GM18873 (cell line): ENCODE results near the gene PMCH.
"Not testable (repeated sequence)": the region's sequence is repeated elsewhere in the genome, so short reads cannot be mapped to it uniquely, and the experiment has no call there.

ENCODE experiments used
- ATAC-seq: cut with Tn5 transposase; IDR thresholded peaks from one replicate; pipeline ENCODE4 v1.9.1; 2021; ENCODE audit warnings: mild to moderate bottlenecking, moderate library complexity, moderate number of reproducible peaks; ENCODE audit not compliant: unreplicated experiment, low FRiP score

PMCH gene

GRCh38 chr12:102197789-102198188 is at the start of gene PMCH:
TSS of gene PMCH (minus strand) at chr12:102197833. CDS start at chr12:102197770, 63 bp downstream.
- peak; percentile 75 for ATAC-seq

GRCh38 chr12:102240859-102241258 is 43.2 kb upstream of the PMCH start:
- ATAC-seq, result not testable (repeated sequence)

- no peak for ATAC-seq
Measured at GRCh38 chr12:102234599-102234998, 37.0 kb upstream of the PMCH start.

- ATAC-seq, result no peak
Measured at GRCh38 chr12:102232446-102232845, 34.8 kb upstream of the PMCH start.

GRCh38 chr12:102232036-102232435 is 34.4 kb upstream of the PMCH start:
- ATAC-seq, result no peak

GRCh38 chr12:102227954-102228353 is 30.3 kb upstream of the PMCH start:
- ATAC-seq, result no peak

GRCh38 chr12:102220736-102221135 is 23.1 kb upstream of the PMCH start:
- no peak for ATAC-seq

- no peak for ATAC-seq
Measured at GRCh38 chr12:102215992-102216691, 18.5 kb upstream of the PMCH start.

- ATAC-seq, result no peak
Measured at GRCh38 chr12:102204025-102204424, 6.4 kb upstream of the PMCH start.

GRCh38 chr12:102202556-102202955 is 4.9 kb upstream of the PMCH start:
- no peak for ATAC-seq

- ATAC-seq, result no peak
Measured at GRCh38 chr12:102201436-102202061, 3.9 kb upstream of the PMCH start.

GRCh38 chr12:102195826-102196225 is 1.8 kb downstream of the PMCH start:
- ATAC-seq, result no peak

- ATAC-seq, result no peak
Measured at GRCh38 chr12:102182635-102183034, 15.0 kb downstream of the PMCH start.

- ATAC-seq, result no peak
Measured at GRCh38 chr12:102174761-102175160, 22.9 kb downstream of the PMCH start.

GRCh38 chr12:102174117-102174516 is 23.5 kb downstream of the PMCH start:
- ATAC-seq, result no peak

GRCh38 chr12:102172436-102172835 is 25.2 kb downstream of the PMCH start:
- no peak for ATAC-seq

GRCh38 chr12:102171951-102172350 is 25.7 kb downstream of the PMCH start:
- ATAC-seq, result no peak

GRCh38 chr12:102169922-102170621 is 27.6 kb downstream of the PMCH start:
- no peak for ATAC-seq

- ATAC-seq, result peak; percentile 65
Measured at GRCh38 chr12:102167821-102168604, 29.6 kb downstream of the PMCH start.

GRCh38 chr12:102163383-102163782 is 34.2 kb downstream of the PMCH start:
- ATAC-seq, result no peak

- ATAC-seq, result not testable (repeated sequence)
Measured at GRCh38 chr12:102155206-102155605, 42.4 kb downstream of the PMCH start.
